ENCODE measurements around the gene ASB6.

Gene ASB6

GRCh38 chr9:129682381-129682780 lies 40.4 kb upstream of the ASB6 start:
- H3K4me3 ChIP-seq (replicated peaks in 1 of 2; ENCODE audit: low read depth in 2 of 2, low read length in 2 of 2), result no peak overlapping the region
- TF ChIP-seq, protein P1, sequence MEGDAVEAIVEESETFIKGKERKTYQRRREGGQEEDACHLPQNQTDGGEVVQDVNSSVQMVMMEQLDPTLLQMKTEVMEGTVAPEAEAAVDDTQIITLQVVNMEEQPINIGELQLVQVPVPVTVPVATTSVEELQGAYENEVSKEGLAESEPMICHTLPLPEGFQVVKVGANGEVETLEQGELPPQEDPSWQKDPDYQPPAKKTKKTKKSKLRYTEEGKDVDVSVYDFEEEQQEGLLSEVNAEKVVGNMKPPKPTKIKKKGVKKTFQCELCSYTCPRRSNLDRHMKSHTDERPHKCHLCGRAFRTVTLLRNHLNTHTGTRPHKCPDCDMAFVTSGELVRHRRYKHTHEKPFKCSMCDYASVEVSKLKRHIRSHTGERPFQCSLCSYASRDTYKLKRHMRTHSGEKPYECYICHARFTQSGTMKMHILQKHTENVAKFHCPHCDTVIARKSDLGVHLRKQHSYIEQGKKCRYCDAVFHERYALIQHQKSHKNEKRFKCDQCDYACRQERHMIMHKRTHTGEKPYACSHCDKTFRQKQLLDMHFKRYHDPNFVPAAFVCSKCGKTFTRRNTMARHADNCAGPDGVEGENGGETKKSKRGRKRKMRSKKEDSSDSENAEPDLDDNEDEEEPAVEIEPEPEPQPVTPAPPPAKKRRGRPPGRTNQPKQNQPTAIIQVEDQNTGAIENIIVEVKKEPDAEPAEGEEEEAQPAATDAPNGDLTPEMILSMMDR (IDR thresholded peaks at IDR 0.05; ENCODE audit: low read depth, low read length), result no peak
- DNase-seq (ENCODE audit: low read depth in 2 of 2), result no peak

- TF ChIP-seq, protein P1 (IDR thresholded peaks at IDR 0.05; ENCODE audit: low read depth, low read length), result no peak
- no peak overlapping the region for H3K4me3 ChIP-seq (replicated peaks in 1 of 2; ENCODE audit: low read depth in 2 of 2, low read length in 2 of 2)
- no peak for DNase-seq (ENCODE audit: low read depth in 2 of 2)
Measured at GRCh38 chr9:129681924-129682323, 40.0 kb upstream of the ASB6 start.

GRCh38 chr9:129679537-129679936 lies 37.6 kb upstream of the ASB6 start:
- DNase-seq (ENCODE audit: low read depth in 2 of 2), result no peak
- TF ChIP-seq, protein P1 (IDR thresholded peaks at IDR 0.05; ENCODE audit: low read depth, low read length), result no peak
- H3K4me3 ChIP-seq (replicated peaks in 1 of 2; ENCODE audit: low read depth in 2 of 2, low read length in 2 of 2), result no peak overlapping the region

GRCh38 chr9:129678844-129679243 lies 36.9 kb upstream of the ASB6 start:
- DNase-seq (ENCODE audit: low read depth in 2 of 2), result no peak
- H3K4me3 ChIP-seq (replicated peaks in 1 of 2; ENCODE audit: low read depth in 2 of 2, low read length in 2 of 2), result no peak overlapping the region
- TF ChIP-seq, protein P1 (IDR thresholded peaks at IDR 0.05; ENCODE audit: low read depth, low read length), result no peak

- DNase-seq (ENCODE audit: low read depth in 2 of 2), result no peak
- TF ChIP-seq, protein P1 (IDR thresholded peaks at IDR 0.05; ENCODE audit: low read depth, low read length), result no peak
- H3K4me3 ChIP-seq (replicated peaks in 1 of 2; ENCODE audit: low read depth in 2 of 2, low read length in 2 of 2), result no peak overlapping the region
Measured at GRCh38 chr9:129677456-129677855, 35.5 kb upstream of the ASB6 start.

- DNase-seq (ENCODE audit: low read depth in 2 of 2), result peak in 1 of 2 donors; percentile 53
- no peak overlapping the region for H3K4me3 ChIP-seq (replicated peaks in 1 of 2; ENCODE audit: low read depth in 2 of 2, low read length in 2 of 2)
- TF ChIP-seq, protein P1 (IDR thresholded peaks at IDR 0.05; ENCODE audit: low read depth, low read length), result no peak
Measured at GRCh38 chr9:129676975-129677374, 35.0 kb upstream of the ASB6 start.

GRCh38 chr9:129676287-129676686 lies 34.3 kb upstream of the ASB6 start:
- TF ChIP-seq, protein P1 (IDR thresholded peaks at IDR 0.05; ENCODE audit: low read depth, low read length), result no peak
- no peak overlapping the region for H3K4me3 ChIP-seq (replicated peaks in 1 of 2; ENCODE audit: low read depth in 2 of 2, low read length in 2 of 2)
- DNase-seq (ENCODE audit: low read depth in 2 of 2), result no peak
